Erythroblast (primary cell): Measurements from ENCODE around the gene UBASH3B.

Experiments used
- GATA1 ChIP-seq: IDR thresholded peaks from 2 replicates; pipeline ENCODE4 v1.6.1; 2011; ENCODE audit warnings: low read depth, mild to moderate bottlenecking, control low read depth, low read length, moderate library complexity
- POLR2A ChIP-seq: IDR thresholded peaks from 2 replicates; pipeline ENCODE4 v1.6.1; 2011; ENCODE audit warnings: mild to moderate bottlenecking, low read length

DNA sequence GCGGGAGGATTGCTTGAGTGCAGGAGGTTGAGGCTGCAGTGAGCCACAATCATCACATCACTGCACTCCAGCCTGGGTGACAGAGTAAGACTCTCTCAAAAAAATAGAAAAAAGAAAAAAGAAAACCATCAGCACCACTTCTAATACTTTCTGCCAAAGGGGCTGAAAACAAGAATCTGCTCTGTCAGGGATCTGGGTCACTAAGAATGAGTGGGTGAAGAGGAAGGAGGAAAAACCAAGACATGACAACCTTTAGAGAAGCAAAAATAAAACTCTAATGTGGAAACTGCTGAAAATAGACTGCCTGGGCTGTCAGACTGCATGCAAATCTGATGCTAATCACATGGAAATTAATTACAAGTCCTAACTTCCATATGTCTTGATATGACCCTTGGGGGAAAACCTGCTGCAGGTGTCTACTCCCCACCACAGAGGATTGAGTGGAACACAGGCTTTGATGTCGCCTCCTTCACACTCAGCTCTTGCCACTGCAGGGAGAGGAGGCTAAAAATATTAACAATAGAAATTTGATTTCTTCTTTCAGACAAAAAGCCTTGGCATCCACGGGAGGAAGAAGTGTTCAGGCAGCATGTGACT, 120.3 kb downstream of the UBASH3B start:
- no peak for TF ChIP-seq POLR2A
- no peak for TF ChIP-seq GATA1
